ENCODE data around the gene TIGD2. TPM values are rescaled to one million over a fixed set of nuclear protein-coding genes. Genes with fewer than 3 reads are reported as not detected.
"Not testable (repeated sequence)": the region's sequence is repeated elsewhere in the genome, so short reads cannot be mapped to it uniquely, and the experiment has no call there.

Gene TIGD2
- total RNA-seq, 1 donor from 2014 or later = 8.9 TPM

DNA sequence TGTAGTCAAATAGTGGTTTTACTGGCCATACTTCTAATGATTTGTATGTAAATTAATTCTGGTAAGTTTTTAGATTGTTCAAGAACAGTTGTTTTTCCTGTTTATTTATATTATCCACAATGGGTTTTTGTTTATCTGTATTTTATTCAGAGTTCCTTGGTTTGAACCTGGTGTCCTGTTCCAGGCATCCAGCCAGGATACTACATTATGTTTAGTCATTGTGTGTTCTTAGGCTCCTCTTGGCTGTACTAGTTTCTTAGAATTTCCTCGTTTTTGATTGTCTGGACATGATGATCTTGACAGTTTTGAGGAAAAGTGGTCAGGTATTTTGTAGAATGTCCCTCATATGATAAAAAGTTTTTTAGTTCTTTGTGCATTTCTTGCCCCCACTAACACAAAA is 7.8 kb downstream of the TIGD2 start:
- no peak for DNase-seq (ENCODE audit: low spot score)

DNA sequence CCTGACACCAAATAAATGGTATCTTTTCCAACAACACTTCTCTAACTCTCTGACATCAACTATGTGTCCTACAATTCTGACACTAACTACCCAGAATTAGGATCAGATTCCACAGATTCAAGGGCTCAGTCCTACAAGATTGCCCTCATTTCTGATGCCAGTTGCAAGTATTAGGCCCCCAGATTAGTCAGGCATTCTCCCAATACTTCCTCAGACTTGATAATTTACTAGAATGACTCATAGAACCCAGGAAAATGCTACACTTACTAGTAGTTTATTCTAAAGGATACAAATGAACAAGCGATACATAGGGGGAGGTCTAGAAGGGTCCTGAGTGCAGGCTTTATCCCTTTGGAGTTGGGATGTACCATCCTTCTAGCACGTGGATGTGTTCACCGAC is 8.5 kb downstream of the TIGD2 start:
- no peak for DNase-seq (ENCODE audit: low spot score)

DNA sequence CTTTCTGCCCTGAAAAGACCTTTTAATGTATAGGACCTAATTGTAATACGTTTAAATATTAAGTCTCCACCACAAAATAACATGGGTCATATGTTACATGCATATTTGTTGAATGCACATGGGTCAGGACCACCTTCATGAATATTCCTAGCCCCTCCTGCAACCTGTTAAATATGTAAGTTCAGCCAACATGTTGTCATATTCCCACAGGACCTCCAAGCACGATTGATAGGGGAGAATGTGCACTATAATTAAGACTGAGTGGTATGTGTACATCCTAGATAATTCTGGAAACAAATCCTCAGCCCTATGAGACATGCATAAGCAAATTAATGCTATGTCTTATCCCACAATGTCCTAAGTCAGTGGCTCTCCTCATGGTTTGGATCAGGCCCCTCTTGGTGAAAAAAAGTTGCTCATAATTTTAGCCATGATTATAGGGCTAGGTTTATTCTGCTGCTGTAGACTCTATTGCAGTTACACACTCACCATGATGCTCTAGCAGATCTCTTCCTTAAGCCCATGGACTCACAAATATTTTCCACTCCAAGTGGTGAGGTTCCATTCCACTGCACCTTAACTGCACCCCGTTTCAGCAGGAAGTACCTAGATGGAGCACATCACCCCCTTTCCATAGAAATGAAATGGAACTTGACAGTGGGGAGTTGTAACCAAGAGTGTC is 10.2 kb downstream of the TIGD2 start:
- no peak for DNase-seq (ENCODE audit: low spot score)

DNA sequence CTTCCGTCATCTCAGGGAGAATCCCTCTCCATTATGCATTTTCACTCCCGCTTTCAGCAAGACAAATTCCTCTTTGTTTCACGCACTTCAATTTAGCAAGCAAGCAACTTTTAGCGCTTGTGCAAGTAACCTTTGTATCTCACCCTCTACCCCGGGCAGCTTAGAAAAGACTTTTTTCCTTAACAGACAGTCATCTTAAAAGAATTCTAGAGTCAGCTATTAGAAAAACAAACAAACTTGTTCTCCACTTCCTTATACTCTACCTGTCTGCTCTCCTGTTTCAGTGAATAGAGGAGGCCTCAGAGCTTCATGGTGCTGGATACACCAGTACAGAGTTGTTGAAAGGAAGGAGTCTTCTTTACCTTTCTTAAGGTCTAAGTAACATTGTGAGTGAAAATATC is 12.1 kb downstream of the TIGD2 start:
- peak; percentile 21 for DNase-seq (ENCODE audit: low spot score)

DNA sequence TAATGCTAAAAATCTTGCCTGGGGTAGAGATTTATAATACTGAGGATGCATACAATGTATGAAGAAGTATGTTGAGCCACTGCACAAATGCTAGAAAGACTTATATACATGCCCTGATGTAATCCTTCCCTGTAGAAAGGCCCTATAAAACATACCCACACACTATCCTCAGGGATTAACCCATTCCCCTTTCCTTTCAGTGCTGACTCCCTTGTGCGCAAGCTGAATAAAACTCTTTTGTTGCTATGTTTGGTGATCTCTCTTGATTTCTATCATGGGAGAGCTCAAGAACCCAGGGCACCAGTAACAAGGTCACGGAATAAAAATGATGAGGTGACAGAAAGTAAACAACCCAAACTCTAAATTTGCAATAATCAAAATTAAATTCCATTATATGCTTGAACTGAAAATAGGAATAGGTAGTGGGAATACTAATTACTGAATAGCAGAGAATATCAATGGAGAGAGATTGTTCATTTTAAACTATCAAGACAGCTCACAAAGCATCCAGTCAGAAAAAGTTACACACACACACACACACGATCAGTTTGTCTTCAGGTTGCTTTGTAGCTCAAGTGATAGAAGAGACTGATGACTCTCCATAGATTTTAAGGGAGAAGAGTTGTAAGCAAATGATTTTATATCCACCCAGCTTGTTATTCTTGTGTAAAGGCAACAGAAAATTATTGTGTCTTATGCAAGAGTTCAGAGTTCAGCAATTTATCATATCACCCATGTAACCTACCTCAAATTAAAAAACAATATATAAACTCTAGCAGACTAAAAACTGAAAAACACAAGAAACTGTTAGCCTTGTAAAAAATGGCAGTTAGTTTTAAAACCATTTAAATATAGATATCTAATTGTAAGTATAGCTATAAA is 14.8 kb downstream of the TIGD2 start:
- DNase-seq (ENCODE audit: low spot score) = no peak

DNA sequence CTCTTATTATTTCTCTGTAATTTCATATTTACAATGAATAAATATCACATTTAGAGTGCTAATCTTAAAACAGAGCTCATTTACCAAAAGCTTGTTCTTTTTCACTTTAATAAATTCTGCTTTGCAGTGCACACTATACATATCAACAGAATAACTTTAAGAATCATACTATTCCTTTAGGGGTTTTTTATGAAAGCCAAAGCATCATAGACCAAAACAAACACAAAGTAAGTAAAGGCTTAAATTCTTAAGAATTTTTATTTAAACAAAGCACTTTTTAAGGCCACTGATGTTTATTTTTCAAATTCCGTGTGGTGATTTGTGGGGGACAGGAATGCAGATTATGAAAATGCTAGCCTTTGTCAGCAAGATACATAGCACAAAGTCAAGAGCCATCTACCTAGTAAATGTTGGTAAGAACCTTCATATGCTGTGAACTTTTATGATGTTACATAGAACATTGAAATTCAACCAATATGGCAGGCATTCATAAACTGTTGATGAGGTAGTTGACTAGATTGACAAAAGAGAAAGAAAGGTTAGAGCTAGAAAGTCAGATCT is 17.8 kb downstream of the TIGD2 start:
- no peak for DNase-seq (ENCODE audit: low spot score)

DNA sequence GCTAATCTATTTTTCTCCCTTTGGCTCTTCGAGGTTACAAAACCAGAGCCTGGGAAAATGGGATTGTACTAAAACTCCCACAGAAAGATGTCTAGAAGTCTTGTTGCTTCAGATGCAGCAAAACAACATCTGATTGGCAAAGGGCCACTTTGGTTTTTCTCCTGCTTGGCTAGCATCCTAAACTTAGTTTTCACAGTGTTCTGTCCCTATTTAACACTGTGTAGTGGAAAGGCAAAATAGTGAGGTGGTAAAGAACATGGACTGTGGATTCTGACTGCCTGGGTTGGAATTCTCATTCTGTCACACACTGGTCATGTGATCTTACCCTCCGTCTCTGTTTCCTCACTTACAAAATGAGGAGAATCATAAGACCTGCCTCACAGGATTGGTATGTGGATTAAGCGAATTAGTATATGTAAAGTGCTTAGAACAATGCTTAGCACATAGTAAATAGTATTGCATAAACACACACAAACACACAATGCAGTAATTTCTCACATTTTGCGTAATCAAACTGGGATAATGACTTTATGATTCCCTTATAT is 23.5 kb downstream of the TIGD2 start:
- DNase-seq (ENCODE audit: low spot score) = no peak

DNA sequence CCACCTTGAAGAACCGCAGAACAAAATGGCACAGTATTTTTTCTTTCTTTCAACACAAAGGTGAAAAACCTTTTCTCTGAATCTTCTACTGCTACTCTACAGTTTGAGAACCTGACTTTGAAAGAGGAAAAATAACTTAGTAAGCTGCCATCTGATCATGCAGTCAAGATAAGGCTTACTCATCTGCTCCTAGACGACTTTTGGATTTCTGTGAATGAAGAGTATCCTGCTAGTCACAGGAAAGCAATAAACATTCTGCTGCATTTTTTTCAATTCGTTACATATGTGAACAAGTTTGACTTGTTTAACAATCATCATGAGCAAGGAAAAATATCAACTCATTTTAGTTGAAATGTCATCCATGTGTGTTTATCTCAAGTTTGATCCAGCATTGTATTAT is 25.2 kb downstream of the TIGD2 start:
- DNase-seq (ENCODE audit: low spot score) = no peak

DNA sequence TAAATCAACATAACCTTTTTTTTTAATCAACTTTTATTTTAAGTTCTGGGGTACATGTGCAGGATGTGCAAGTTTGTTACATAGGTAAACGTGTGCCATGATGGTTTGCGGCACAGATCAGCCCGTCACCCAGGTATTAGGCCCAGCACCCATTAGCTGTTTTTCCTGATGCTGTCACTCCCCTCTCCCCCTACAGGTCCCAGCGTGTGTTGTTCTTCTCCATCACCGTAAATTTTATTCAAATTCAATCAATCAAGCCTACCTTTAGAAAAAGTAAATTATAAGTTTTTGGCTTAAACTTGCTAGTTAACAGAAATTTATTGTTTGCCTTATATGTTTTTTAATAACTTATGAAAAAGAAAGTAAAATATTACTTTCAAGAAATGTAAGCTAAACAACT is 25.9 kb downstream of the TIGD2 start:
- no peak for DNase-seq (ENCODE audit: low spot score)

DNA sequence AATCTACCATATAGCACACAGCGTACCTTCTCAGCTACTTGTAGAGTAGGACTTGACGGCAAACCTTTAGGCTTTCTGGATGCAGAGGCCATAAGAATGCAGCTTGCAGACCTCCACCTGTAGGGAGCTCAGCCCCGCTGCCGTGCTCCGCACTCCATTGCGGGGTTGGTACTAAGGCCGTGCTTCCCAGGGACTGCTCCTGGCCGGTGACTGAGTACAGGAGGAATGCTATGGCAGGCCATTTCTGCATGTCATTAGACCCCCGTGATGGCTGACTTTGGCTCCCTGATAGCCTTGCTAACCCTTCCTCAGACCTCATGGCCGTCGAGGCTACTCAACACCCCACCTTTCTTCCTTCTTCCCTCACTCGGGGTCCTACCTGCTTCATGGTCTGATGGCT is 26.4 kb downstream of the TIGD2 start:
- DNase-seq (ENCODE audit: low spot score) = no peak

DNA sequence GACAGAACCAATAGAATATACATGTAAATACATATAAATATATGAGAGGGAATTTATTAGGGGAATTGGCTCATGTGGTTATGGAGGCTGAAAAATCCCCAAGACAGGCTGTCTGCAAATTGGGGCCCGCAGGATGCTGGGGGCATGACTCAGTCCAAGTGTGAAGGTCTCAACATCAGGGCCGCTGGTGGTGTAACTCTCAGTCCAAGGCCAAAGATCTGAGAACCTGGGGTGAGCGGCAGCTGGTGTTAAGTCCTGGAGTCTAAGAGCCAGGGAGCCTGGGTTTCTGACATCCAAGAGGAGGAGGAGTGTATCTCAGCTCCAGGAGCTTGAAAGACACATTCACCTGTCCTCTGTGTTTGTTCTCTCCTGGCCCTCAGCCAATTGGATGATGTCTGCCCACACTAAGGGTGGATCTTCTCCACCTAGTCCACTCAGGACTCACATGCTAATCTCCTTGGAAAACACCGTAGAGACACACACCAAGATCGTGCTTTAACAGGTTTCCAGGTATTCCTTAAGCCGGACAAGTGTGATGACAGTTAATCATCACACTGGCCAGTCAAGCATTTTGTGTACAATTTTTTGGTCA is 28.9 kb downstream of the TIGD2 start:
- DNase-seq (ENCODE audit: low spot score) = no peak

DNA sequence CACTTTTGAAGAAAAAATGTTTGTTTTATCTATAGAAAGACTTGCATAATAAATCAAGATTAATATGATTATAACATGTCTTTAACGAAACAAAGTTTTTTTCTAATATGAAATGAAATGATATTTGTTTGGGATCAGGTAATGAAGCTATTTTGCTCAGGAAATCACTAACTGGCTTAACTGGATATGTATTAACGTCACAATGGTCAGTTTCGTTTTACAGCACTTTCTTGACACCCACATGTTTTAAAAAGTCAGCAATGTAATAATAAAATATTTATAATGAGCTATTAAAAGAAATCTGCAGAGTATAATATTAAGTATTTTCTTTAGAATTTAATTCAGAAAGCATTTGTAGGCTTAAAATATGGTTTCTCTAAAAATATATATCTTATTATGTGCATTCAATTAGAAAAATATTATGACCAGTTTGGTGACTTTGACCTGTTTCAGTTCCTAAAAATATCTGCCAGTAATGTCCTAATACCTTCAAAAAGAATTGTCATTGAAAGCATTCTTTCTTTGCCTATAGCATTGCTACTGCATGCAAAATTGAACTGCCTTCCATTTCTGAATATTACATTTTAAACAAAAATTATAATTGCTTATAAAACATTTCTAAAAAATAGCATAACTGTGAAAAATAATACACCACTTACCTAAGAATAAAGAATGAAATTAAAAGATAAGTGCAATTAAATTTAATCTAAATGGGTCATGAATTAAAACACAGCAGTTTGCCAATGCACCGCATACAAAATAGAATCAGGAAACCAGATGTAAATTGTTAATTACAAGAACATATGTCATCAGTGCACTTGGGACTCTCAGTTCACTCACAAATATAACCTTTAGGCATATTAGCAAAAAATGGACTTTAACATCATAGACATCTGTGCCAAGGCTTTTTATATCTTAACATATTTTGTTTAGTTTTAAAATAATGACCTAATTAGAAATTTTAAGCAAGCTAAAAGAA is 31.6 kb downstream of the TIGD2 start:
- DNase-seq (ENCODE audit: low spot score) = no peak

DNA sequence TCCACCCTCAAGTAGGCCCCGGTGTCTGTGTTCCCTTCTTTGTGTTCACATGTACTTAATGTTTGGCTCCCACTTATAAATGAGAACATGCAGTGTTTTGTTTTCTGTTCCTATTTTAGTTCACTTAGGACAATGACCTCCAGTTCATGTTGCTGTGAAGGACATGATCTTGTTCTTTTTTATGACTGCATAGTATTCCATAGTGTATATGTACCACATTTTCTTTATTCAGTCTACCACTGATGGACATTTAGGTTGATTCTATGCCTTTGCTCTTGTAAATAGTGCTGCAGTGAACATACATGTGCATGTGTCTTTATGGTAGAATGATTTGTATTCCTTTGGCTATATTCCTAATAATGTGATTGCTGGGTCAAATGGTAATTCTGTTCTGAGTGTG is 33.3 kb downstream of the TIGD2 start:
- not testable (repeated sequence) for DNase-seq (ENCODE audit: low spot score)

DNA sequence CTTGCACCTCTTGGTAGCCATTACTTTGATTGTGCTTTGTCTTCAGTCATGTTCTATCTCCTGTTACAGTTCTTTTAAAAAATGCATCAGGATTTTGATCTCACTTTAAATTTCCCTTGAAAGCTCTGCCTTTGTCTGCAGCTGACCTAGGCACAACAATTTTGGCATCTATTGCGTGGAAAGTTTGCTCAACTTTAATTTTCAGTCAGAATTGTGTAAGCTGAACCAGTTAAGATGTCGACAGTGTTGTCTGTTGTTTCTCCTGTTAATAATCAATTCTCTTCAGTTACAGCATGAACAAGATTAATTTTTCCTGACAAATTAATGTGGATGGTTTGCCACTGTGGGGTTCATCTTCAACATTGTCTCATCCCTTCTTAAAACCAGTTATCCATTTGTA is 34.9 kb downstream of the TIGD2 start:
- no peak for DNase-seq (ENCODE audit: low spot score)

DNA sequence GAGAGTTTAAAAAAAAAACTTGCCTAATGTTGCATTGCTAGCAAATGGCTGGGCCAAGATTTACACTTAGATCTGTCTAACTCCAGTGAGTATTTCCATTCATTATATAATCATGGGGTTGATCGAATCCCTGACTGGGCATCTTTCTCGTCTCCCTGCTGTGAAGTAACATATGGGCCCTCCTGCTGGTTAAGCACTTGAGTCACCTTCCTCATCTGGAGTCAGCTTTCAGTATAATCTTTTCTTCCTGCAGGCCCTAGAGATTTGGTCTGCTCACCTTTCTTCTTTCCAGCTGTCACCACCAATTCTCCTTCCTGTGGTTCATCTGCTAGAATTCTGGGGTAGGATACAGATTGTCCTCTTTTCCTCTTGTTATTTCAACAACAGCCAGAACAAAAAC is 41.6 kb downstream of the TIGD2 start:
- no peak for DNase-seq (ENCODE audit: low spot score)

DNA sequence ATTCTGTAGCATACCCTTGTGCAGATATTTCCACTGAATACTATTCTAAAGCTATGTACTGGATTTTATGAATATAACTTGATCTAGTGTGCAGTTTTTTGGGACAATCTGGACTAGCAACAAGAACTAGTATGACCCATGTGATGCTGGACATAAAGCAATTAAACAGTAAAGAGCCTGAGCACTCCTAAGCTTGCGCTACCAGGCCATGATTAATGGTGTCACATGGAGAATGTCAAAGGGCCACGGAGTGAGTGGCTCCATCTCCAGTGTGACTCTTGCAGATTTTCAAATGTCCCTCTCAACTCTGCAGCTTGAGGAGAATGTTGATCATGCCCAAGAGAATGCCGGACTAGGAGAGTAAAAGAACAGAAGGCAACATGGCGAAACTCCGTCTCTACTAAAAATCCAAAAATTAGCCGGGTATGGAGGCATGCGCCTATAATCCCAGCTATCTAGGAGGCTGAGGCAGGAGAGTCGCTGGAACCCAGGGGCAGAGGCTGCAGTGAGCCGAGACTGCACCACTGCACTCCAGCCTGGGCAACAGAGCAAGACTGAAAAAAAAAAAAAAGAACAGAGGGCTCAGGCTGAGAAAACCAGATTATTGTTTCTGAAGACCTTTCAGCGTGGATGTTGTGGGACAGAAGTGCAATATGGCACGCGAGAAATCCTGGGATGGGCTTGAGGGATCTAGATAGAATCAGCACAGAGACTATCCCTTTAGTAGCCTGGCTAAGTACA is 45.0 kb downstream of the TIGD2 start:
- DNase-seq (ENCODE audit: low spot score) = no peak

DNA sequence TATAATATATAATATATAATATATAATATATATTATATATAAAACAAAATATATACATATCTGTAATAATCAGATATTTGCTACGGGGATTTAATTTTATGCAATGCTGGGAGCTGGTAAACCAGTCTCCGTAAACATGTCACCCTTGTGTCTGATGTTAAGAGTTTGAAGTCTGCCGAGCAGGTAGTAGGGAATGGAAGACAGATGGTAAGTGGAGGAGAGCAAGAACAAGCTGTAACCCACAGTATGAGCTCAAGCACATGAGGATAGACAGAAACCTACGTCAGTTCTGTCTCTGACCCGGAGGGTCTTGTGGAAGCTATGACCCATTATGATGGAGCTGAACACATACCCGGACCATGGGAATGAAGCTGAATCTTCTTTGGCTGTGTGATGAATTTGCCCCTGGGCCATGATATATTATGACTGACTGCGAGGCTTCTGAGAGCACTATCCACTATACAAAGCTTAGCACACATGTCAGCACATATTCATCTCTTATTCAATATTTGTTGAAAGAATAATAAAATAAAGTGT is 46.2 kb downstream of the TIGD2 start:
- no peak for DNase-seq (ENCODE audit: low spot score)

DNA sequence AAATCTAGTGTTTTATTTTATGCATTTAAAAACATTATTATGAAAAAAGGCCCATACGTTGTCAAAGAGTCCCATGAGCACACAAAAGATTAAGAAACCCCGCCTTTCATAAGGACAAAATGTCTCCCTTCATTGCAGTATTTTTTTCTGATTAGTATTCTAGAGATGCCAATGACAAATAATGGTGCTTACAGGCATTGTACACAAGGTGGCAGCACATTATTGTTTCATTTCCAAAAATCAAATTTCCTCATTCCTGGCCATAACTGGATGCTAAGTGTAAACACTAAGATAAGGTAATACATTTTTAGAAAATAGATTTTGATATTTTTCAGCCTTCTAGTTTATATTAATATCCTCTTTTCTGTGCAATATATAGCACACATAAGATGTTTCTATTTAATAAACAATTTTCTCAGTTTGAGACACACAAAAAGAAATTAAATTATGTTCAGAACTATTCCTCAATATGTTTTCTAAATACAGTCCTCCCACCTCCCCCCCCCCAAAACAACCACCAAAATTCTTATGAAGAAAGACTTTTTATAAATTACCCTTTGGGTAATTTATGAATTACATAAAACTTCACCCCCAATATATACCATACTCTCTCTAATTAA is 47.7 kb downstream of the TIGD2 start:
- DNase-seq (ENCODE audit: low spot score) = no peak

DNA sequence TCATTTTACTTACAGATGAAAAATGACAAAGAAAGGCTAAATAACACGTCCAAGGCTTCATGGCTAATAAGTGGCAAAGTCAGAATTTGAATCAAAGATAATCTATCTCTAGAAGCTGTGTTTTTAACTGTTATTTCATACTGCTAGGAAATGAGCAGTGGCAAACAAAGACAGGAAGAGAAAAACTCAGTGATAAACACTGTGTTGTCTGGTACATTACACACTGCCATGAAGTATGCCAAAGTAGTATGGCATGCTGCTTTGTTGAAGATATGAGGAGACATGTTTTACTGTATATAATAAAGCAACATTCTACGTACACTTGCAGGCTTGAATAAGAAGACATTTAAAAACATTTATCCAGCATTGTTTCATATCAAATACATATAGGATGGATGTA is 49.5 kb downstream of the TIGD2 start:
- DNase-seq (ENCODE audit: low spot score) = no peak

DNA sequence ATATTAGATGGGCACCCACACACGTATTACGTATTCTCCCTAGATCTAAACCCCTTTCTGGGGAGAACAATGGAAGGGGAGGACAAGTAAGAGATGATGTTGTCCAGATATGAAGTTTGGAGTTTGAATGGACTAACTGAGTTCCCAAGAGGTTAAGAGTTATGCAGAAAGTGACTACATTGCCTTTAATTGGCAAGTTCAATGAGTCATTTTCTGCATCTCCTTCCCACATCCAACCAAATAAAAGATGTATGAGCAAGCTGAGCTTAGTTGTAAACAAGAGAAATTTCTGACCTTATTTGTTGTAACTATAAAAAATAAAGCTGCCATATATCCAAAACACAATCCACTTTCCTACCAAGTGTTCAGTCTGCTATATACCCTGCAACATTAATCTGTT is 50.5 kb downstream of the TIGD2 start:
- DNase-seq (ENCODE audit: low spot score) = no peak

Data from mucosa of gallbladder (tissue), 1 donor.